Placental pericyte (primary cell): ENCODE results near the gene CALML5. TPM values are rescaled to one million over a fixed set of nuclear protein-coding genes. Genes with fewer than 3 reads are reported as not detected.

ENCODE experiments used
- total RNA-seq: library from RNA; depleted of rRNA; stranded (reverse); fragments of >200 nt; gene quantifications from 2 replicates; pipeline ENCODE4 v1.2.3, GENCODE V29; 2012

The CALML5 gene
- not detected in 2 replicates for total RNA-seq

GRCh38 chr10:5499493-5500140 lies at the start of gene CALML5:
CALML5 (minus strand) TSS chr10:5499570; CDS start chr10:5499438, 132 bp downstream.

GRCh38 chr10:5524641-5525560 lies 25.5 kb upstream of the CALML5 start, which contains the start of gene CALML3:
CALML3 (plus strand) TSS chr10:5524961; CDS start chr10:5525086, 125 bp downstream.

Other genes with a start within 250 kb of the CALML5 start
- not detected in 2 replicates for gene UCN3, start 134.6 kb downstream of the CALML5 start, total RNA-seq
- gene TUBAL3, start 94.7 kb downstream of the CALML5 start, total RNA-seq: not detected in 2 replicates
- gene NET1, start 87.0 kb downstream of the CALML5 start, total RNA-seq: 9.6 and 51.8 TPM in 2 replicates
- not detected in 2 replicates for gene CALML3, start 25.4 kb upstream of the CALML5 start, total RNA-seq
- 8.8 and 8.9 TPM in 2 replicates for gene ASB13, start 167.0 kb upstream of the CALML5 start, total RNA-seq
- 91.9 and 103 TPM in 2 replicates for gene TASOR2, start 185.3 kb upstream of the CALML5 start, total RNA-seq